ENCODE measurements around the gene DENND2D. TPM values are rescaled to one million over a fixed set of nuclear protein-coding genes. Genes with fewer than 3 reads are reported as not detected.

Gene DENND2D
- total RNA-seq, 1 experiment from 2014 or later = 2.1 TPM

DNA sequence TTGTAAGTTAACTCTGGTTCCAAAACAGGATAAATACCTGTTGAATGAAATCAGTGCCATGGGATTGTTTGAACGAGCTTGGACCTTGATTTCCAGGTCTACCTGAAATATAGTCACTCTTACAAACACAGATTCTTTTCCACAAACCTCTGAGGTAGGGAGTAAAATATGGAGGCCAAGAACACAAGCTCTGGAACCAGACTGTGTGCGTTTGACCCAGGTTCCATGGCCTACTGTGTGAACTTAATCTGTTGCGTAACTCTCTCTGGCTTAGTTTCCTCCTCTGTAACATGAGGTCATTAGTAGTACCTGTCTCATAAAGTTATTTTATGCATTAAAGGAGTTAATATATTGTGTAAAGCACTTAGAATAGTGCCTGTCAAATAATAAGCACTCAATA, 25.1 kb downstream of the DENND2D start:
- TF ChIP-seq, protein P1, sequence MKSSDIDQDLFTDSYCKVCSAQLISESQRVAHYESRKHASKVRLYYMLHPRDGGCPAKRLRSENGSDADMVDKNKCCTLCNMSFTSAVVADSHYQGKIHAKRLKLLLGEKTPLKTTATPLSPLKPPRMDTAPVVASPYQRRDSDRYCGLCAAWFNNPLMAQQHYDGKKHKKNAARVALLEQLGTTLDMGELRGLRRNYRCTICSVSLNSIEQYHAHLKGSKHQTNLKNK (CRISPR knock-in tag; IDR thresholded peaks at IDR 0.05) = no peak
- TF ChIP-seq ATF1 (CRISPR knock-in tag; IDR thresholded peaks at IDR 0.05) (no peak), SMAD3 (CRISPR knock-in tag; IDR thresholded peaks at IDR 0.05; ENCODE audit: borderline replicate concordance) (no peak), IRF2 (CRISPR knock-in tag; IDR thresholded peaks at IDR 0.05; ENCODE audit: borderline replicate concordance, low read depth) (no peak), EMX1 (CRISPR knock-in tag; IDR thresholded peaks at IDR 0.05) (no peak), CBFB (CRISPR knock-in tag; IDR thresholded peaks at IDR 0.05; ENCODE audit: low read depth) (no peak), ZNF317 (CRISPR knock-in tag; IDR thresholded peaks at IDR 0.05; ENCODE audit: borderline replicate concordance, low read depth) (no peak), ZNF396 (CRISPR knock-in tag; IDR thresholded peaks at IDR 0.05; ENCODE audit: borderline replicate concordance) (no peak), HMGA2 (CRISPR knock-in tag; IDR thresholded peaks at IDR 0.05) (no peak), ZNF423 (CRISPR knock-in tag; IDR thresholded peaks at IDR 0.05) (no peak), TCF7 (CRISPR knock-in tag; IDR thresholded peaks at IDR 0.05; ENCODE audit: low read depth) (no peak)
- TF ChIP-seq, protein P2, sequence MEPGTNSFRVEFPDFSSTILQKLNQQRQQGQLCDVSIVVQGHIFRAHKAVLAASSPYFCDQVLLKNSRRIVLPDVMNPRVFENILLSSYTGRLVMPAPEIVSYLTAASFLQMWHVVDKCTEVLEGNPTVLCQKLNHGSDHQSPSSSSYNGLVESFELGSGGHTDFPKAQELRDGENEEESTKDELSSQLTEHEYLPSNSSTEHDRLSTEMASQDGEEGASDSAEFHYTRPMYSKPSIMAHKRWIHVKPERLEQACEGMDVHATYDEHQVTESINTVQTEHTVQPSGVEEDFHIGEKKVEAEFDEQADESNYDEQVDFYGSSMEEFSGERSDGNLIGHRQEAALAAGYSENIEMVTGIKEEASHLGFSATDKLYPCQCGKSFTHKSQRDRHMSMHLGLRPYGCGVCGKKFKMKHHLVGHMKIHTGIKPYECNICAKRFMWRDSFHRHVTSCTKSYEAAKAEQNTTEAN (CRISPR knock-in tag; IDR thresholded peaks at IDR 0.05) = no peak
- TF ChIP-seq, protein P3, sequence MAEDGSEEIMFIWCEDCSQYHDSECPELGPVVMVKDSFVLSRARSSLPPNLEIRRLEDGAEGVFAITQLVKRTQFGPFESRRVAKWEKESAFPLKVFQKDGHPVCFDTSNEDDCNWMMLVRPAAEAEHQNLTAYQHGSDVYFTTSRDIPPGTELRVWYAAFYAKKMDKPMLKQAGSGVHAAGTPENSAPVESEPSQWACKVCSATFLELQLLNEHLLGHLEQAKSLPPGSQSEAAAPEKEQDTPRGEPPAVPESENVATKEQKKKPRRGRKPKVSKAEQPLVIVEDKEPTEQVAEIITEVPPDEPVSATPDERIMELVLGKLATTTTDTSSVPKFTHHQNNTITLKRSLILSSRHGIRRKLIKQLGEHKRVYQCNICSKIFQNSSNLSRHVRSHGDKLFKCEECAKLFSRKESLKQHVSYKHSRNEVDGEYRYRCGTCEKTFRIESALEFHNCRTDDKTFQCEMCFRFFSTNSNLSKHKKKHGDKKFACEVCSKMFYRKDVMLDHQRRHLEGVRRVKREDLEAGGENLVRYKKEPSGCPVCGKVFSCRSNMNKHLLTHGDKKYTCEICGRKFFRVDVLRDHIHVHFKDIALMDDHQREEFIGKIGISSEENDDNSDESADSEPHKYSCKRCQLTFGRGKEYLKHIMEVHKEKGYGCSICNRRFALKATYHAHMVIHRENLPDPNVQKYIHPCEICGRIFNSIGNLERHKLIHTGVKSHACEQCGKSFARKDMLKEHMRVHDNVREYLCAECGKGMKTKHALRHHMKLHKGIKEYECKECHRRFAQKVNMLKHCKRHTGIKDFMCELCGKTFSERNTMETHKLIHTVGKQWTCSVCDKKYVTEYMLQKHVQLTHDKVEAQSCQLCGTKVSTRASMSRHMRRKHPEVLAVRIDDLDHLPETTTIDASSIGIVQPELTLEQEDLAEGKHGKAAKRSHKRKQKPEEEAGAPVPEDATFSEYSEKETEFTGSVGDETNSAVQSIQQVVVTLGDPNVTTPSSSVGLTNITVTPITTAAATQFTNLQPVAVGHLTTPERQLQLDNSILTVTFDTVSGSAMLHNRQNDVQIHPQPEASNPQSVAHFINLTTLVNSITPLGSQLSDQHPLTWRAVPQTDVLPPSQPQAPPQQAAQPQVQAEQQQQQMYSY (CRISPR knock-in tag; IDR thresholded peaks at IDR 0.05) = no peak
- TF ChIP-seq, protein P4, sequence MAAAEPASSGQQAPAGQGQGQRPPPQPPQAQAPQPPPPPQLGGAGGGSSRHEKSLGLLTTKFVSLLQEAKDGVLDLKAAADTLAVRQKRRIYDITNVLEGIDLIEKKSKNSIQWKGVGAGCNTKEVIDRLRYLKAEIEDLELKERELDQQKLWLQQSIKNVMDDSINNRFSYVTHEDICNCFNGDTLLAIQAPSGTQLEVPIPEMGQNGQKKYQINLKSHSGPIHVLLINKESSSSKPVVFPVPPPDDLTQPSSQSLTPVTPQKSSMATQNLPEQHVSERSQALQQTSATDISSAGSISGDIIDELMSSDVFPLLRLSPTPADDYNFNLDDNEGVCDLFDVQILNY (CRISPR knock-in tag; IDR thresholded peaks at IDR 0.05) = no peak
- TF ChIP-seq, protein P5, sequence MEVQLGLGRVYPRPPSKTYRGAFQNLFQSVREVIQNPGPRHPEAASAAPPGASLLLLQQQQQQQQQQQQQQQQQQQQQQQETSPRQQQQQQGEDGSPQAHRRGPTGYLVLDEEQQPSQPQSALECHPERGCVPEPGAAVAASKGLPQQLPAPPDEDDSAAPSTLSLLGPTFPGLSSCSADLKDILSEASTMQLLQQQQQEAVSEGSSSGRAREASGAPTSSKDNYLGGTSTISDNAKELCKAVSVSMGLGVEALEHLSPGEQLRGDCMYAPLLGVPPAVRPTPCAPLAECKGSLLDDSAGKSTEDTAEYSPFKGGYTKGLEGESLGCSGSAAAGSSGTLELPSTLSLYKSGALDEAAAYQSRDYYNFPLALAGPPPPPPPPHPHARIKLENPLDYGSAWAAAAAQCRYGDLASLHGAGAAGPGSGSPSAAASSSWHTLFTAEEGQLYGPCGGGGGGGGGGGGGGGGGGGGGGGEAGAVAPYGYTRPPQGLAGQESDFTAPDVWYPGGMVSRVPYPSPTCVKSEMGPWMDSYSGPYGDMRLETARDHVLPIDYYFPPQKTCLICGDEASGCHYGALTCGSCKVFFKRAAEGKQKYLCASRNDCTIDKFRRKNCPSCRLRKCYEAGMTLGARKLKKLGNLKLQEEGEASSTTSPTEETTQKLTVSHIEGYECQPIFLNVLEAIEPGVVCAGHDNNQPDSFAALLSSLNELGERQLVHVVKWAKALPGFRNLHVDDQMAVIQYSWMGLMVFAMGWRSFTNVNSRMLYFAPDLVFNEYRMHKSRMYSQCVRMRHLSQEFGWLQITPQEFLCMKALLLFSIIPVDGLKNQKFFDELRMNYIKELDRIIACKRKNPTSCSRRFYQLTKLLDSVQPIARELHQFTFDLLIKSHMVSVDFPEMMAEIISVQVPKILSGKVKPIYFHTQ (CRISPR knock-in tag; IDR thresholded peaks at IDR 0.05) = no peak
- H3K27ac Mint-ChIP-seq = no peak overlapping the region
- H3K4me3 Mint-ChIP-seq = no peak overlapping the region
- no peaks in the 10 kb centered on the region for H3K9me3 Mint-ChIP-seq
- ChIA-PET CTCF (no interaction called here), POLR2A (no interaction called here)
- DNase-seq (ENCODE audit: low spot score) (no peak), ATAC-seq (no peak)
- H3K4me1 Mint-ChIP-seq = no peaks in the 10 kb centered on the region
- no peaks in the 10 kb centered on the region for H3K27me3 Mint-ChIP-seq (ENCODE audit: low read depth)
- H3K36me3 Mint-ChIP-seq = peaks cover 9% of the 10 kb centered on the region

DNA sequence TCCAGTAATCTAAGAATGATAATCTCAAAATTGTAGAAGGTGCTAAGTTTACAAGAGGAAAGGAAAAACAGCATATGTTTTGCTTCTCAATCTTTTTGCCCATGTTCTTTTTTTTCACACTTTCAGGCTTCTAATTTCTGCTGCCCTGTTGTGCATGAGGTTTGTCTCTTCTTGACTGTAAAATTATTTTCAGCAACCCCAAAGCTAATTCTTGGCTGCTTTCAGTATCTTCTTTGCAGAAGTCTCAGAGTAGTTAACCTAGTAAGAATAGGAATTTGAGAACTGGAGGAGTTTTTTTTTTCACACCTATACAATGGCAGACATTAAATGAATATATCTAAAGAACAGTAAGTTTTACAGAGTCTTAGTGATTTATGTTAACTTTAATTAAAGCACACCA, 26.4 kb downstream of the DENND2D start:
- Mint-ChIP-seq H3K27me3 (ENCODE audit: low read depth) (no peaks in the 10 kb centered on the region), H3K36me3 (peaks cover 11% of the 10 kb centered on the region), H3K27ac (no peak overlapping the region), H3K4me3 (no peak overlapping the region), H3K9me3 (no peaks in the 10 kb centered on the region), H3K4me1 (no peaks in the 10 kb centered on the region)
- no peak for ATAC-seq
- ChIA-PET POLR2A (no interaction called here), CTCF (no interaction called here)
- DNase-seq (ENCODE audit: low spot score) = no peak
- TF ChIP-seq ZNF232 (CRISPR knock-in tag; IDR thresholded peaks at IDR 0.05) (no peak), ZNF416 (CRISPR knock-in tag; IDR thresholded peaks at IDR 0.05) (no peak), ZNF423 (CRISPR knock-in tag; IDR thresholded peaks at IDR 0.05) (no peak)
- TF ChIP-seq, protein P6, sequence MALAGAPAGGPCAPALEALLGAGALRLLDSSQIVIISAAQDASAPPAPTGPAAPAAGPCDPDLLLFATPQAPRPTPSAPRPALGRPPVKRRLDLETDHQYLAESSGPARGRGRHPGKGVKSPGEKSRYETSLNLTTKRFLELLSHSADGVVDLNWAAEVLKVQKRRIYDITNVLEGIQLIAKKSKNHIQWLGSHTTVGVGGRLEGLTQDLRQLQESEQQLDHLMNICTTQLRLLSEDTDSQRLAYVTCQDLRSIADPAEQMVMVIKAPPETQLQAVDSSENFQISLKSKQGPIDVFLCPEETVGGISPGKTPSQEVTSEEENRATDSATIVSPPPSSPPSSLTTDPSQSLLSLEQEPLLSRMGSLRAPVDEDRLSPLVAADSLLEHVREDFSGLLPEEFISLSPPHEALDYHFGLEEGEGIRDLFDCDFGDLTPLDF (CRISPR knock-in tag; IDR thresholded peaks at IDR 0.05) = no peak
- TF ChIP-seq, protein P7, sequence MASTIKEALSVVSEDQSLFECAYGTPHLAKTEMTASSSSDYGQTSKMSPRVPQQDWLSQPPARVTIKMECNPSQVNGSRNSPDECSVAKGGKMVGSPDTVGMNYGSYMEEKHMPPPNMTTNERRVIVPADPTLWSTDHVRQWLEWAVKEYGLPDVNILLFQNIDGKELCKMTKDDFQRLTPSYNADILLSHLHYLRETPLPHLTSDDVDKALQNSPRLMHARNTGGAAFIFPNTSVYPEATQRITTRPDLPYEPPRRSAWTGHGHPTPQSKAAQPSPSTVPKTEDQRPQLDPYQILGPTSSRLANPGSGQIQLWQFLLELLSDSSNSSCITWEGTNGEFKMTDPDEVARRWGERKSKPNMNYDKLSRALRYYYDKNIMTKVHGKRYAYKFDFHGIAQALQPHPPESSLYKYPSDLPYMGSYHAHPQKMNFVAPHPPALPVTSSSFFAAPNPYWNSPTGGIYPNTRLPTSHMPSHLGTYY (CRISPR knock-in tag; IDR thresholded peaks at IDR 0.05) = no peak
